HG03439 (cell line): Measurements from ENCODE around the gene B4GALT7.

ENCODE experiments used
- ATAC-seq: cut with Tn5 transposase; IDR thresholded peaks from one replicate; pipeline ENCODE4 v1.9.1; 2021; ENCODE audit warnings: mild to moderate bottlenecking, moderate library complexity; ENCODE audit not compliant: unreplicated experiment

Gene B4GALT7

DNA sequence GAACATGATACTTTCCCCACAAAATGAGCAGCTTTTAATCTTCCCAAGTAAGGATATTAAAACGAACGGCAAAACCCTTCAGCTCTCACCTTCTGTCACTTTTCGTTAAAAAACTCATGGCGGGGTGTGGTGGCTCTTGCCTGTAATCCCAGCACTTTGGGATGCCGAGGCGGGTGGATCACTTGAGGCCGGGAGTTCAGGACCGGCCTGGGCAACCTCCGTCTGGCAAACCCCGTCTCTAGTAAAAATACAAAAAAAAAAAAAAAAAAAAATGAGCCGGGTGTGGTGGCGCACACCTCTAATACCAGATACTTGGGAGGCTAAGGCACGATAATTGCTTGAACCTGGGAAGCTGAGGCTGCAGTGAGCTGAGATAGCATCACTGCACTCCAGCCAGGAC lies 7.0 kb upstream of the B4GALT7 start:
- ATAC-seq, result no peak

GRCh38 chr5:177593511-177593910 lies 6.4 kb upstream of the B4GALT7 start:
- no peak for ATAC-seq

DNA sequence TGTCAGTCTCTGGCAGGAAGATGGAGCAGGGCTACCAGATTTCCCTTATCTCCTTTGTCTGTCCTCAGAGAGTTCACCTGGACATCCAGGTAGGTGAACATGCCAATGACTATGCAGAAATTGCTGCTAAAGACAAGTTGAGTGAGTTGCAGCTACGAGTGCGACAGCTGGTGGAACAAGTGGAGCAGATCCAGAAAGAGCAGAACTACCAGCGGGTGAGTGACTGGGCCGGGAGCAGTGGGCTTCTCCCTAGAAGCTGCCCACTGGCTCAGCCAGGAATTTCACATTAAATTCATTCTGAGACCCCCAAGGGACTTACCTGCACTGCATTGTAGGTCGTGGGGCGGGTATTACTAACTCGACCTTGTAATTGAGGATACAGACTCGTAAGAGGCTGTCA lies 5.9 kb upstream of the B4GALT7 start:
- ATAC-seq, result no peak

GRCh38 chr5:177595026-177595585 lies 4.8 kb upstream of the B4GALT7 start:
- no peak for ATAC-seq

DNA sequence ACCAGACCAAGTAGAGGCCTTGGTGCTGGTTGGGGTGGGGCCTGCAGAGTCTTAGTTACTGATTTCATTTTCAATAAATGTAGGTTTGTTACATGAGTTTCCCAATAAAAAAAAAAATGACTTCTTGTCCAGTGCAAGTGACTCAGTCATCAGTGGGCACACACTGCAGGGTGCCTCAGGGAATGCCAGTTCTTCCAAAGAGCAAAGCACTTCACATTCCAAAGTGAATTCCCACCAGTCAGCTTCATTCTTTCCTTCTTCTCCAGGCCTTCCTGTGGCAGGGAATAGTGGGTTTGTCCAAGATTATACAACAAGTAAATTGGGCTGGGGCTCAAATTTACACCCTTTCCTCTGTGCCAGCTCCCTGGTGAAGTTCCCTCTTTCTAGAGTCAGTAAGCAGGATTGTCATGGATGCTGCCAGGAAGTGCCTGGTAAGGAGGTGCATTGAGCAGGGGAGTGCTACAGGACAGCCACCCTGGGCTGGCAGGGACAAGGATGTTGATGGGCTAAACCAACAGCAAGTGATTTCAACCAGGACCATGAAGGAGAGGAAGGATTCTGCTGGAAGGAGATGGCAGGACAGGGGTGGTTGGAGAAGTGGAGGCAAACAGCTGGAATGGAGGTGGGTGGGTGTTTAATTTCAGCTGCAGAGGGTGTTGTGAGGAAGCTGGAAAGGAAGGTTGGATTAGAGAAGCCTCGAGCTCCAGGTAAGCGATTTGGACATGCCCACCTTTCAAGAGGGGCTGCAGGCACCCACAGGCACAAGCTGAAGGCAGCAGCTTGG lies 3.7 kb upstream of the B4GALT7 start:
- no peak for ATAC-seq

GRCh38 chr5:177596775-177597238 lies 3.1 kb upstream of the B4GALT7 start:
- no peak for ATAC-seq

DNA sequence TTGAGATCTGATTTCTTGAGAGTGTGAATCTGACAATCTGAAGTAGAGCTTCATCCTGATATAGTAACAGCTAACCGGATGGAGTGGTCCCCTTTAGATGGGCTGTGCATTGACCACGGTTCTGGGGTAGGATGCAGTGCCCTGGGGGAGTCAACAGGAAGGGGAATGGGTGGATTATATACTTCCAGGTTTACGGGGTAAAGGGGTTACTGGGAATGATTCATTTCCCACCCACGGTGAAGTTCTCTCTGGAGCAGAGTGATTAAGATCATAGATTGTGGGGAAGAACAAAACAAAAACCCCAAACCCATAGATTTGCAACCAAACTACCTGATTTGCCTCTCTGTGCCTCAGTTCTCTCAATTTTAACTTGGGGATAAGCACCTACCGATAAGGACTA lies 1.5 kb upstream of the B4GALT7 start:
- no peak for ATAC-seq

GRCh38 chr5:177600508-177601018 lies 631 bp downstream of the B4GALT7 start:
- ATAC-seq, result no peak

GRCh38 chr5:177601126-177601525 lies 1.2 kb downstream of the B4GALT7 start:
- ATAC-seq, result no peak

GRCh38 chr5:177601577-177602457 lies 1.9 kb downstream of the B4GALT7 start:
- ATAC-seq, result no peak

DNA sequence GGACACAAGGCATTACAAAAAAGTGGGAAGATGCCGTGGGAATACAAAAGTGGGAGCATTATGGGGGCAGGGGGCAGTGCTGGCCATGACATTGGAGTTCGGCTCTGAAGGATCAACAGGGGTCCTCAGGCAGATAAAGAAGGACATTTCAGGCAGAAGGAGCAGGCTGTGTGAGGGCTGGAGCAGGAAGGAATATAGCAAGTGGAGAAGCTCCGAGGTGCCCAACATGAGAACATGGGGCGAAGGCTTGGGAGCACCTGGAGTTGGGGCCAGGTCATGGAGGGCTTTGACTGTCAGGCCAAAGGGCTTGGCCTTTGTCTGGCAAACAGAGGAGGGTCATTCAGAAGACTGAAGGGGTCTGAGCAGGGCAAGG lies 2.5 kb downstream of the B4GALT7 start:
- no peak for ATAC-seq

GRCh38 chr5:177603631-177604030 lies 3.7 kb downstream of the B4GALT7 start:
- ATAC-seq, result no peak

- ATAC-seq, result no peak
Observed at GRCh38 chr5:177604116-177604521, 4.2 kb downstream of the B4GALT7 start.

DNA sequence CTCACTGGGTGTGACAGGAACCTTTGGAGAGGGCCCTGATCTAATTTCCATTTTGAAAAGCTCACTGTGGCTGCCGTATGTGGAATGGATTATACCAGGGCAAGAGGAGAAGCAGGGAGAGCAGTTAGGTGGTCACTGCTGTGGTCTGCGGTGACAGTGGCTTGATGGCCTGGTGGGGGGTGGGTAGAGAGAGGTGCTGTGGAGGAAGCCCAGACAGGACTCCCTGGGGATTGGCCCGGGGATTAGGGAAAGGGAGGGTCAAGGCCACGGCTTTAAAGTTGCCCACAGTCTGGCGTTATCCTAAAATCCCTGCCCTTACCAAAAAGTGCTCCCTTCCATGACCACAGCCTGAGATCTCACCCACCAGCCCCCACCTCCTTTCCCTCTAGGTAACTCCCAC lies 4.7 kb downstream of the B4GALT7 start:
- ATAC-seq, result no peak

- ATAC-seq, result no peak
Observed at GRCh38 chr5:177605078-177605477, 5.1 kb downstream of the B4GALT7 start.

GRCh38 chr5:177605667-177606066 lies 5.7 kb downstream of the B4GALT7 start:
- ATAC-seq, result no peak

- no peak for ATAC-seq
Observed at GRCh38 chr5:177606071-177607051, 6.4 kb downstream of the B4GALT7 start.

DNA sequence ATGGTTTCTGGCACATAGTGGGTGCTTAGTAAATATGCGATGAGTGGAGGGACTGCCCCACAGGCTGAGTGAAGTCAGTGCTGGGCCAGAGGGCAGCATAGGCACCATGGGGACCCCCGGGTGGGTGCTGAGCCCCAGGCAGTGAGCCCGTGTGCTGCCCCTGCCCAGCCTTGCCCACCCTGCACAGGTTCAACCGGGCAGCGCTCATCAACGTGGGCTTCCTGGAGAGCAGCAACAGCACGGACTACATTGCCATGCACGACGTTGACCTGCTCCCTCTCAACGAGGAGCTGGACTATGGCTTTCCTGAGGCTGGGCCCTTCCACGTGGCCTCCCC lies 7.2 kb downstream of the B4GALT7 start:
- ATAC-seq, result no peak

GRCh38 chr5:177607452-177608192 lies 7.7 kb downstream of the B4GALT7 start:
- ATAC-seq, result no peak
